ENCODE results near the gene EP400. TPM values are rescaled to one million over a fixed set of nuclear protein-coding genes. Genes with fewer than 3 reads are reported as not detected.
A peak's percentile ranks its signal among the peaks of the same experiment; 100 is the strongest.

EP400 gene
- total RNA-seq, 8 experiments from 2014 or later: 7.7 to 44.8 (median 17.2) TPM

- WGBS, 10 experiments: no CpG with 5 or more reads among the region's 61 CpGs
- Histone ChIP-seq H3K4me1 (replicated peaks in 1 of 2) (no peaks in the 10 kb centered on the region), H3K4me3 (no peak overlapping the region), H3K27ac (no peak overlapping the region)
- ATAC-seq (replicated peaks in 6 of 8): no peak
- in situ Hi-C loops (cut with MboI; ENCODE audit: low pct_unique_long_range_greater_than_20kb in 2 of 9, low sequenced_read_pairs in 9 of 9, unreplicated experiment in 9 of 9): no loop called here
Measured at GRCh38 chr12:131909081-131909751, 40.5 kb upstream of the EP400 start.

- Histone ChIP-seq H3K4me1 (replicated peaks in 1 of 2) (no peaks in the 10 kb centered on the region), H3K4me3 (no peak overlapping the region), H3K27ac (no peak overlapping the region)
- 92% methylated on average over 7 of the region's 26 CpGs; no CpG with 5 or more reads in 9 of the 10 experiments for WGBS, 10 experiments
- in situ Hi-C loops (cut with MboI; ENCODE audit: low pct_unique_long_range_greater_than_20kb in 2 of 9, low sequenced_read_pairs in 9 of 9, unreplicated experiment in 9 of 9): no loop called here
- ATAC-seq (replicated peaks in 6 of 8): no peak
Measured at GRCh38 chr12:131909752-131910219, 40.0 kb upstream of the EP400 start.

GRCh38 chr12:131910302-131911027, 39.3 kb upstream of the EP400 start:
- 0 to 94% (median 83%) methylated on average over 1 to 13 of the region's 23 CpGs; no CpG with 5 or more reads in 4 of the 10 experiments for WGBS, 10 experiments
- Histone ChIP-seq H3K4me3 (no peak overlapping the region), H3K4me1 (replicated peaks in 1 of 2) (no peaks in the 10 kb centered on the region), H3K27ac (no peak overlapping the region)
- in situ Hi-C loops (cut with MboI; ENCODE audit: low pct_unique_long_range_greater_than_20kb in 2 of 9, low sequenced_read_pairs in 9 of 9, unreplicated experiment in 9 of 9): no loop called here
- ATAC-seq (replicated peaks in 6 of 8): peak in 3 of 8 experiments; percentile 9 to 71 (median 62)

GRCh38 chr12:131911028-131911650, 38.6 kb upstream of the EP400 start:
- ATAC-seq (replicated peaks in 6 of 8): no peak
- 80 to 93% (median 92%) methylated on average over 1 to 7 of the region's 17 CpGs; no CpG with 5 or more reads in 7 of the 10 experiments for WGBS, 10 experiments
- no peak overlapping the region for H3K4me3 ChIP-seq
- no peak overlapping the region for H3K27ac ChIP-seq
- in situ Hi-C loops (cut with MboI; ENCODE audit: low pct_unique_long_range_greater_than_20kb in 2 of 9, low sequenced_read_pairs in 9 of 9, unreplicated experiment in 9 of 9): no loop called here
- H3K4me1 ChIP-seq (replicated peaks in 1 of 2): no peaks in the 10 kb centered on the region

- in situ Hi-C loops (cut with MboI; ENCODE audit: low pct_unique_long_range_greater_than_20kb in 2 of 9, low sequenced_read_pairs in 9 of 9, unreplicated experiment in 9 of 9): no loop called here
- no peak overlapping the region for H3K4me3 ChIP-seq
- H3K27ac ChIP-seq: no peak overlapping the region
- WGBS, 10 experiments: 60 to 100% (median 84%) methylated on average over 1 to 8 of the region's 22 CpGs; no CpG with 5 or more reads in 5 of the 10 experiments
- no peak for ATAC-seq (replicated peaks in 6 of 8)
- H3K4me1 ChIP-seq (replicated peaks in 1 of 2): no peaks in the 10 kb centered on the region
Measured at GRCh38 chr12:131911851-131912477, 37.8 kb upstream of the EP400 start.

GRCh38 chr12:131912518-131913274, 37.0 kb upstream of the EP400 start:
- 44 to 100% methylated on average over 1 to 3 of the region's 20 CpGs; no CpG with 5 or more reads in 8 of the 10 experiments for WGBS, 10 experiments
- Histone ChIP-seq H3K27ac (no peak overlapping the region), H3K4me1 (replicated peaks in 1 of 2) (no peaks in the 10 kb centered on the region), H3K4me3 (no peak overlapping the region)
- ATAC-seq (replicated peaks in 6 of 8): peak; percentile 47 to 78 (median 66)
- in situ Hi-C loops (cut with MboI; ENCODE audit: low pct_unique_long_range_greater_than_20kb in 2 of 9, low sequenced_read_pairs in 9 of 9, unreplicated experiment in 9 of 9): no loop called here

- in situ Hi-C loops (cut with MboI; ENCODE audit: low pct_unique_long_range_greater_than_20kb in 2 of 9, low sequenced_read_pairs in 9 of 9, unreplicated experiment in 9 of 9): no loop called here
- 83 to 89% methylated on average over 1 to 5 of the region's 8 CpGs; no CpG with 5 or more reads in 8 of the 10 experiments for WGBS, 10 experiments
- no peaks in the 10 kb centered on the region for H3K4me1 ChIP-seq (replicated peaks in 1 of 2)
- no peak for ATAC-seq (replicated peaks in 6 of 8)
- H3K27ac ChIP-seq: no peak overlapping the region
- no peak overlapping the region for H3K4me3 ChIP-seq
Measured at GRCh38 chr12:131913666-131914065, 36.1 kb upstream of the EP400 start.

GRCh38 chr12:131914179-131914702, 35.5 kb upstream of the EP400 start:
- in situ Hi-C loops (cut with MboI; ENCODE audit: low pct_unique_long_range_greater_than_20kb in 2 of 9, low sequenced_read_pairs in 9 of 9, unreplicated experiment in 9 of 9): no loop called here
- H3K27ac ChIP-seq: no peak overlapping the region
- no peak overlapping the region for H3K4me3 ChIP-seq
- no peaks in the 10 kb centered on the region for H3K4me1 ChIP-seq (replicated peaks in 1 of 2)
- no peak for ATAC-seq (replicated peaks in 6 of 8)
- 90 to 100% (median 97%) methylated on average over 5 to 11 of the region's 14 CpGs; no CpG with 5 or more reads in 7 of the 10 experiments for WGBS, 10 experiments

- in situ Hi-C loops (cut with MboI; ENCODE audit: low pct_unique_long_range_greater_than_20kb in 2 of 9, low sequenced_read_pairs in 9 of 9, unreplicated experiment in 9 of 9): no loop called here
Measured at GRCh38 chr12:131915000-131915689, 34.6 kb upstream of the EP400 start.

GRCh38 chr12:131915823-131916222, 33.9 kb upstream of the EP400 start:
- WGBS, 10 experiments: 83% methylated on average over 2 of the region's 21 CpGs; no CpG with 5 or more reads in 9 of the 10 experiments
- in situ Hi-C loops (cut with MboI; ENCODE audit: low pct_unique_long_range_greater_than_20kb in 2 of 9, low sequenced_read_pairs in 9 of 9, unreplicated experiment in 9 of 9): no loop called here
- Histone ChIP-seq H3K27ac (no peak overlapping the region), H3K4me3 (no peak overlapping the region), H3K4me1 (replicated peaks in 1 of 2) (no peaks in the 10 kb centered on the region)
- ATAC-seq (replicated peaks in 6 of 8): no peak

More at GRCh38 chr12:131915000-131915689, 34.6 kb upstream of the EP400 start:
- no peaks in the 10 kb centered on the region for H3K4me1 ChIP-seq (replicated peaks in 1 of 2)
- no peak overlapping the region for H3K27ac ChIP-seq
- ATAC-seq (replicated peaks in 6 of 8): no peak
- no peak overlapping the region for H3K4me3 ChIP-seq
- 90 to 96% methylated on average over 4 to 5 of the region's 20 CpGs; no CpG with 5 or more reads in 8 of the 10 experiments for WGBS, 10 experiments

GRCh38 chr12:131916306-131917138, 33.2 kb upstream of the EP400 start:
- Histone ChIP-seq H3K4me3 (no peak overlapping the region), H3K27ac (no peak overlapping the region), H3K4me1 (replicated peaks in 1 of 2) (no peaks in the 10 kb centered on the region)
- in situ Hi-C loops (cut with MboI; ENCODE audit: low pct_unique_long_range_greater_than_20kb in 2 of 9, low sequenced_read_pairs in 9 of 9, unreplicated experiment in 9 of 9): no loop called here
- WGBS, 10 experiments: 90 to 100% (median 100%) methylated on average over 2 to 12 of the region's 36 CpGs; no CpG with 5 or more reads in 5 of the 10 experiments
- ATAC-seq (replicated peaks in 6 of 8): no peak
